HepG2 (cell line): ENCODE data around the gene USP43. TPM values are rescaled to one million over a fixed set of nuclear protein-coding genes. Genes with fewer than 3 reads are reported as not detected.

Experiments used
- ATAC-seq: fragments of 200-7000 bp; cut with Tn5 transposase; 3 replicates; pipeline ENCODE4 v1.9.1; 2020; ENCODE audit warnings: mild to moderate bottlenecking, moderate library complexity
- BruUV-seq: library from RNA; stranded (reverse); fragments of 400-500 nt; replicated peaks from 2 replicates; lab custom pipeline; 2021; lab: Mats Ljungman, UMichigan
- CTCF ChIA-PET: fragments of 300-600 bp; formaldehyde crosslinking; extraction: SDS; loops from one replicate; lab custom pipeline; 2021; ENCODE audit warnings: low total read pairs, inconsistent platforms, low intra/inter-chr PET ratio; lab: Yijun Ruan, JAX
- POLR2A ChIA-PET: fragments of 350-600 bp; sonication (Branson Sonifier 250); formaldehyde crosslinking; loops from one replicate; lab custom pipeline; 2020; ENCODE audit warnings: antibody characterized with exemption, inconsistent platforms; lab: Yijun Ruan, JAX
- DNase-seq: peaks from one replicate; pipeline ENCODE4 v3.0.0-alpha.2; 2015; ENCODE audit warnings: low spot score
- FAIRE-seq: peaks from 3 replicates; lab custom pipeline; 2011; peaks lifted over from hg19 to GRCh38; lab: Jason Lieb, UNC
- H2AFZ ChIP-seq: one replicate; pipeline ENCODE4 v1.6.1; 2011; ENCODE audit warnings: low read length, inconsistent platforms
- H3K27ac ChIP-seq: fragments of 300-600 bp; 3 replicates; pipeline ENCODE4 v1.8.0; 2011; ENCODE audit warnings: mixed run types, mild to moderate bottlenecking, mixed read lengths, low read length, inconsistent platforms; ENCODE audit not compliant: insufficient read depth; ENCODE audit errors: extremely low read length
- H3K27me3 ChIP-seq, 2 experiments: fragments of 200-600 bp in 1 of 2; 2 replicates in 1 of 2; 3 replicates in 1 of 2; pipeline versions ENCODE4 v1.6.0 to v1.8.0; 2011; ENCODE audit warnings: low read length in 2 of 2, mild to moderate bottlenecking in 2 of 2, moderate library complexity in 2 of 2, inconsistent platforms in 1 of 2; ENCODE audit not compliant: insufficient read depth in 2 of 2, control insufficient read depth in 1 of 2
- H3K36me3 ChIP-seq, 2 experiments: fragments of 200-600 bp in 1 of 2; replicated peaks in 1 of 2; 2 replicates in 1 of 2; 3 replicates in 1 of 2; pipeline versions ENCODE4 v1.5.1 to v1.8.0; 2011; ENCODE audit warnings: low read length in 2 of 2, inconsistent platforms in 1 of 2; ENCODE audit not compliant: insufficient read depth in 2 of 2, control insufficient read depth in 1 of 2
- H3K4me1 ChIP-seq: 2 replicates; pipeline ENCODE4 v1.5.1; 2012; ENCODE audit warnings: low read length, inconsistent platforms; ENCODE audit not compliant: insufficient read depth
- H3K4me2 ChIP-seq: 2 replicates; pipeline ENCODE4 v1.6.0; 2011; ENCODE audit warnings: low read depth, low read length, inconsistent platforms
- H3K4me3 ChIP-seq, 3 experiments: fragments of 200-600 bp in 1 of 3; sonication (generic), shearing (Covaris generic) in 1 of 3; replicated peaks in 1 of 3; 2 replicates each; pipeline ENCODE4 v1.5.1; 2011 to 2016; ENCODE audit warnings: low read length in 3 of 3, inconsistent platforms in 2 of 3, low read depth in 2 of 3, mild to moderate bottlenecking in 2 of 3, control low read depth in 1 of 3, mixed read lengths in 1 of 3; ENCODE audit not compliant: insufficient read depth in 1 of 3
- H3K79me2 ChIP-seq: one replicate; pipeline ENCODE4 v1.6.1; 2011; ENCODE audit warnings: low read length, inconsistent platforms; ENCODE audit not compliant: insufficient read depth
- H3K9ac ChIP-seq: 2 replicates; pipeline ENCODE4 v1.6.0; 2011; ENCODE audit warnings: mild to moderate bottlenecking, low read depth, low read length, inconsistent platforms; ENCODE audit not compliant: insufficient read depth
- H3K9me3 ChIP-seq: 2 replicates; pipeline ENCODE4 v1.5.1; 2012; ENCODE audit warnings: mild to moderate bottlenecking, low read length
- H4K20me1 ChIP-seq: 2 replicates; pipeline ENCODE4 v1.6.0; 2011; ENCODE audit warnings: inconsistent platforms, mild to moderate bottlenecking, low read length, moderate library complexity; ENCODE audit not compliant: insufficient read depth
- AHR ChIP-seq: IDR thresholded peaks from 2 replicates; pipeline ENCODE4 v1.6.1; 2018; ENCODE audit warnings: missing genetic modification reagents, missing compliant biosample characterization
- CHD4 ChIP-seq: fragments of 200-600 bp; sonication (generic); IDR thresholded peaks from 2 replicates; pipeline ENCODE4 v1.7.0; 2017; ENCODE audit warnings: mild to moderate bottlenecking, low read length, borderline replicate concordance
- KDM2A ChIP-seq: sonication (generic); formaldehyde crosslinking; IDR thresholded peaks from 2 replicates; pipeline ENCODE4 v1.4.0; 2020; ENCODE audit warnings: low read depth, missing genetic modification reagents, borderline replicate concordance
- MATR3 ChIP-seq: sonication (generic); formaldehyde crosslinking; IDR thresholded peaks from 2 replicates; pipeline ENCODE4 v1.4.0; 2020; ENCODE audit warnings: missing genetic modification reagents
- MBNL3 ChIP-seq: fragments of 250-450 bp; sonication (Bioruptor Pico); conservative IDR thresholded peaks from 2 replicates; pipeline ENCODE4 v1.8.0; 2022; ENCODE audit warnings: mild to moderate bottlenecking, inconsistent platforms
- XBP1 ChIP-seq: sonication (generic); formaldehyde crosslinking; IDR thresholded peaks from 2 replicates; pipeline ENCODE4 v1.5.0; 2020; ENCODE audit warnings: missing genetic modification reagents
- ZNF451 ChIP-seq: sonication (generic); formaldehyde crosslinking; IDR thresholded peaks from 2 replicates; pipeline ENCODE4 v1.5.0; 2020; ENCODE audit warnings: mild to moderate bottlenecking, missing genetic modification reagents
- ZNF660 ChIP-seq: sonication (generic); formaldehyde crosslinking; IDR thresholded peaks from 2 replicates; pipeline ENCODE4 v1.5.1; 2020; ENCODE audit warnings: mild to moderate bottlenecking, low read depth, missing genetic modification reagents, borderline replicate concordance
- WGBS: methylation state at CpG from one replicate; pipeline ENCODE4 v1.1.6; 2017; ENCODE audit warnings: low lambda C conversion rate; 5-methylcytosine and 5-hydroxymethylcytosine counted together
- in situ Hi-C: cut with HindIII; loops from 2 replicates; pipeline ENCODE4 v1.10.0; 2017; ENCODE audit warnings: low pct_unique_long_range_greater_than_20kb; ENCODE audit not compliant: extremely low pct_ligation_motif_present
- intact Hi-C: fragments of 100-400 bp; cut with micrococcal nuclease; formaldehyde crosslinking; loops from one replicate; pipeline ENCODE4 v1.10.0; 2022; ENCODE audit not compliant: unreplicated experiment
- polyA plus RNA-seq, 8 experiments: library from polyadenylated mRNA; depleted of rRNA in 3 of 8; stranded (reverse) in 7 of 8; unstranded in 1 of 8; fragments of >200 nt; fragmentation: Illumina TruSeq in 4 of 8; extraction: Trizol in 4 of 8; gene quantifications; 2 replicates each; pipeline versions ENCODE4 v1.2.1 to v1.2.3, GENCODE V29; 2011 to 2016; ENCODE audit warnings: low read depth in 4 of 8, missing spikeins in 1 of 8, mixed read lengths in 1 of 8; ENCODE audit not compliant: insufficient read depth in 1 of 8
- total RNA-seq, 5 experiments: library from RNA; depleted of rRNA; stranded (reverse); fragments of >200 nt; fragmentation: Illumina TruSeq; extraction: Trizol; gene quantifications; 2 replicates each; pipeline ENCODE4 v1.2.3, GENCODE V29; 2016; ENCODE audit warnings: low read depth in 1 of 5
- TF ChIP-seq, protein P1 (sequence below): sonication (generic); formaldehyde crosslinking; IDR thresholded peaks from 2 replicates; pipeline ENCODE4 v1.4.0; 2020; ENCODE audit warnings: missing genetic modification reagents
- TF ChIP-seq, protein P2 (sequence below): sonication (generic); formaldehyde crosslinking; IDR thresholded peaks from 2 replicates; pipeline ENCODE4 v1.4.0; 2020; ENCODE audit warnings: missing genetic modification reagents, borderline replicate concordance

Gene USP43
- total and polyA plus RNA-seq, 2 of the 13 experiments (the other 11 are each of a cell fraction or from before 2014, with no cell fraction given) = 1.6 to 2.2 TPM

DNA sequence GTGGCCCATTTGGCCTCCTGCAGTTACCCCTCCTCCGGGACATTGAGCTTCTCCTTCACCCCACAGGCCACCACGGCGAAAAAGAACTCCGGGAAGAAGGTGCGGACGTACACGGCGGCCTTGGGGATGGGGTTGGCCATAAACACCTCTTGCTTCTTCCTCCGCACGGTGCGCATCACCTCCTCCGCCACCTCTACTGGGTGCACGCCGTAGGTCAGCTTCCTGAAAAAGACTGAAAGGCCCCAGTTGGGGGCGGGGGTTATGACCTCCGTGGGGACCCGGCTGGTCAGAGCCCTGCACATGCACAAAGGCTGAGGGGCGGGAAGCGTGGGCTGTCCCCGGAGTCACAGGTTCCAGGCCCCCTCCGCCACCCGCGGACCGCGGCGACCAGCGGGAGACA, 126.1 kb downstream of the USP43 start (continued):
- no peak for TF ChIP-seq ZNF451 (CRISPR knock-in tag)

DNA sequence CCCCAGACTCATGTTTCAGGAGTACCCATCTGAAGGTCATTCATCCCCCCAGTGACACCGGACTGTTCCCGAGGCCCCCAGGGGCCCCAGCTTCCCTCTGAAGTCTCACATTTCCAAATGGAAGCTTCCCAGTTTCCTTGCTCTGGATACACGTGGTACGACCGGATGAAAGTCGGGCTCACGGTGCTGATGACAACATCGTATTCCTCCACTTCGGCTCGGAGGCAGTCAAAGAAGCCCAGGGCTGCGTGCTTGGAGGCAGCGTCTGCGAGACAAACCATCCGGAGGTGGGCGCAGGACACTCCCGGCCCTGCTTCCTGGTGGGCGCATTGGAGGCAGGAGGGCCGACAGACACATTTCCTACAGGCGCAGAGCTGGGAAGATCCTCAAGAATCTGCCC, 127.3 kb downstream of the USP43 start:
- H3K9me3 ChIP-seq = no peaks in the 10 kb centered on the region
- H3K27me3 ChIP-seq = peaks cover 4 to 32% of the 10 kb centered on the region in 2 experiments; a peak in 2 of 5 replicates
- in situ Hi-C loops (no loop called here), intact Hi-C loops (no loop called here)
- no peak overlapping the region for H3K27ac ChIP-seq
- TF ChIP-seq AHR (CRISPR knock-in tag) = no peak
- no peak for TF ChIP-seq XBP1 (CRISPR knock-in tag)
- no peaks in the 10 kb centered on the region for H3K36me3 ChIP-seq
- no peak for ATAC-seq
- H4K20me1 ChIP-seq = no peaks in the 10 kb centered on the region
- WGBS = 54% methylated on average over 10 of the region's 19 CpGs
- CTCF ChIA-PET = no interaction called here
- H2AFZ ChIP-seq = no peak overlapping the region
- no peaks in the 10 kb centered on the region for H3K4me1 ChIP-seq
- no peak overlapping the region for H3K4me2 ChIP-seq
- no peaks in the 10 kb centered on the region for H3K79me2 ChIP-seq
- POLR2A ChIA-PET = no interaction called here
- DNase-seq = no peak
- no peak overlapping the region for H3K4me3 ChIP-seq
- H3K9ac ChIP-seq = no peak overlapping the region
- BruUV-seq = no TSS peak
- no peak for FAIRE-seq

DNA sequence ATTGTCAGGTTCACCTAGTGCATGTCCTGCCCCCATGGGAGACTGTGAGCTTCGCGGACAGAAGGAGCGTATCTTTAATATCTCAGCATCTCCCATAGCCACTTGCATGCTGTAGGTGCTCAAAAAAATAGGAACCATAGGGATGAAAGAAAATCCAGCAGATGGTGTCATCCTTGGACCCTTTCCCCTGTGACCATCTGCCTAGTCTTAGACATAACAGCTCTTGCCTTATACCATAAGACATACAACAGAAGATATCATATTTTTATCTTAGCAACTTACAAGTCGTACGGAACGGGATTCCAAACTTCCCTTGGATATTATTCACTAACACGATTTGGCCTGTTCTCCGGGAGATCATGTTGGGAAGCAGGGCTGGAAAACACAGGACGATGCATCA, 131.6 kb downstream of the USP43 start:
- H3K27ac ChIP-seq = no peak overlapping the region
- DNase-seq (no peak), ATAC-seq (no peak), FAIRE-seq (no peak)
- H3K27me3 ChIP-seq = peaks cover 3 to 56% of the 10 kb centered on the region in 2 experiments; a peak in 2 of 5 replicates
- H4K20me1 ChIP-seq = no peaks in the 10 kb centered on the region
- no TSS peak for BruUV-seq
- in situ Hi-C loops = no loop called here
- no peak overlapping the region for H2AFZ ChIP-seq
- no peak overlapping the region for H3K4me3 ChIP-seq
- no peaks in the 10 kb centered on the region for H3K9me3 ChIP-seq
- POLR2A ChIA-PET = no interaction called here
- CTCF ChIA-PET = no interaction called here
- intact Hi-C loops = no loop called here
- H3K4me1 ChIP-seq = no peaks in the 10 kb centered on the region
- no peak overlapping the region for H3K4me2 ChIP-seq
- 54% methylated on average over 9 of the region's 9 CpGs for WGBS
- H3K79me2 ChIP-seq = no peaks in the 10 kb centered on the region
- no peak overlapping the region for H3K9ac ChIP-seq
- no peaks in the 10 kb centered on the region for H3K36me3 ChIP-seq
- TF ChIP-seq, protein P1, sequence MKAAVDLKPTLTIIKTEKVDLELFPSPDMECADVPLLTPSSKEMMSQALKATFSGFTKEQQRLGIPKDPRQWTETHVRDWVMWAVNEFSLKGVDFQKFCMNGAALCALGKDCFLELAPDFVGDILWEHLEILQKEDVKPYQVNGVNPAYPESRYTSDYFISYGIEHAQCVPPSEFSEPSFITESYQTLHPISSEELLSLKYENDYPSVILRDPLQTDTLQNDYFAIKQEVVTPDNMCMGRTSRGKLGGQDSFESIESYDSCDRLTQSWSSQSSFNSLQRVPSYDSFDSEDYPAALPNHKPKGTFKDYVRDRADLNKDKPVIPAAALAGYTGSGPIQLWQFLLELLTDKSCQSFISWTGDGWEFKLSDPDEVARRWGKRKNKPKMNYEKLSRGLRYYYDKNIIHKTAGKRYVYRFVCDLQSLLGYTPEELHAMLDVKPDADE (CRISPR knock-in tag) = no peak
- TF ChIP-seq MATR3 (no peak), MBNL3 (CRISPR knock-in tag) (no peak), CHD4 (no peak), ZNF660 (CRISPR knock-in tag) (no peak), KDM2A (CRISPR knock-in tag) (no peak)
- TF ChIP-seq, protein P2, sequence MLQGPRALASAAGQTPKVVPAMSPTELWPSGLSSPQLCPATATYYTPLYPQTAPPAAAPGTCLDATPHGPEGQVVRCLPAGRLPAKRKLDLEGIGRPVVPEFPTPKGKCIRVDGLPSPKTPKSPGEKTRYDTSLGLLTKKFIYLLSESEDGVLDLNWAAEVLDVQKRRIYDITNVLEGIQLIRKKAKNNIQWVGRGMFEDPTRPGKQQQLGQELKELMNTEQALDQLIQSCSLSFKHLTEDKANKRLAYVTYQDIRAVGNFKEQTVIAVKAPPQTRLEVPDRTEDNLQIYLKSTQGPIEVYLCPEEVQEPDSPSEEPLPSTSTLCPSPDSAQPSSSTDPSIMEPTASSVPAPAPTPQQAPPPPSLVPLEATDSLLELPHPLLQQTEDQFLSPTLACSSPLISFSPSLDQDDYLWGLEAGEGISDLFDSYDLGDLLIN = no peak
